Lower leg skin (tissue), 3 donors: Measurements from ENCODE around the gene HIPK1.

Experiments used
- CTCF ChIP-seq, 3 donors: fragments of 450-650 bp; IDR thresholded peaks; one replicate each; pipeline ENCODE4 v1.5.1; 2016; ENCODE audit warnings: antibody characterized with exemption in 3 of 3, mild to moderate bottlenecking in 3 of 3, moderate library complexity in 2 of 3
- POLR2A ChIP-seq, 2 donors: fragments of 450-650 bp; IDR thresholded peaks; one replicate each; pipeline ENCODE4 v1.6.1; 2016 to 2017; ENCODE audit warnings: antibody characterized with exemption in 2 of 2, mild to moderate bottlenecking in 1 of 2, moderate library complexity in 1 of 2

GRCh38 chr1:113976609-113977278 is 47.6 kb downstream of the HIPK1 start:
- TF ChIP-seq CTCF (IDR thresholded peaks at IDR 0.05) (no peak), POLR2A (IDR thresholded peaks at IDR 0.05) (no peak)
